ENCODE results near the gene SLC6A13. TPM values are rescaled to one million over a fixed set of nuclear protein-coding genes. Genes with fewer than 3 reads are reported as not detected.
"Not testable (repeated sequence)": the region's sequence is repeated elsewhere in the genome, so short reads cannot be mapped to it uniquely, and the experiment has no call there.

SLC6A13 gene
- total and polyA plus RNA-seq, 4 donors: 0.90 TPM; not detected in 3

DNA sequence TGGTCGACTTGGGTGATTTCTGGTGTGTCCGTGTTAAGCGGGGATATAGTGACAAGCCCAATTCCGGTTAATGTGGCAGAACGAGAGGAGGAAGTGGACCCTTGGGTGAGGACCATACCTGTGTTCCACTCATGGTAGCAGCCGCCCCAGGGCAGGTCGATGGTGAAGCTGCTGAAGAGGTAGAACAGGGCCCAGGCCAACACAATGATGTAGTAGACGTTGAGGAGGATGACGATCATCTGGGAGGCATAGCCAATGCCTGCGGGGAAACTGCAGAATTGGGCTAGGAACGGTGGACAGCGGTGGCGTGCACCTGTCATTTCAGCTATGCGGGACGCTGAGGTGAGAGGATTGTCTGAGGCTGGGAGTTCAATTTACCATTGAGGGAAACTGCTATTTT, 20.1 kb downstream of the SLC6A13 start:
- Histone ChIP-seq H3K27ac (ENCODE audit: low read depth in 1 of 2, low read length in 2 of 2) (no peak overlapping the region), H3K9me3 (ENCODE audit: control insufficient read depth, low read length) (no peaks in the 10 kb centered on the region), H3K27me3 (ENCODE audit: control insufficient read depth in 1 of 2, insufficient read depth in 2 of 2, low read length in 1 of 2) (no peaks in the 10 kb centered on the region), H3K4me1 (ENCODE audit: control insufficient read depth in 1 of 2, insufficient read depth in 2 of 2, low read length in 2 of 2) (no peaks in the 10 kb centered on the region), H3K36me3 (ENCODE audit: control insufficient read depth in 1 of 2, insufficient read depth in 2 of 2, low read length in 1 of 2) (no peaks in the 10 kb centered on the region), H3K4me3 (ENCODE audit: low read length in 2 of 2) (no peak overlapping the region)
- 90 to 91% methylated on average over 15 of the region's 15 CpGs for WGBS, 2 donors
- DNase-seq: no peak
- no peak for ATAC-seq (ENCODE audit: low FRiP score)
- intact Hi-C loops (cut with DNase I): no loop called here

DNA sequence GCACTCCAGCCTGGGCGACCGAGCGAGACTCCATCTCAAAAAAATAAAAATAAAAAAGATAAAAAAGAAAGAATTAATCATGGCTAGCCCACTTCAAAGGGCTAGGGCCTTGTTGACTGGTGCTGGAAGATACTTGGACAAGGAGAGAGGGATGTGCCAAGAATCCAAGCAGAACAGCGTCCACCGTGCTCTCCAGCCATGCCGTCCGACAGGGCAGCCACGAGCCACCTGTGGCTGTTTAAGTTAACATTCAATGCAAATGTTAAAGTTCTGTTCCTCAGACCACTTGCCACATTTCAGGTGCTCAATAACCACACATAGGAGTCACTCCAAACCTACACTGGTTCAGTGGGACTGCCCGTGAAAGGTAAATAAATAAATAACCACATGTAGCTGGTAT, 21.4 kb downstream of the SLC6A13 start:
- Histone ChIP-seq H3K27ac (ENCODE audit: low read depth in 1 of 2, low read length in 2 of 2) (no peak overlapping the region), H3K27me3 (ENCODE audit: control insufficient read depth in 1 of 2, insufficient read depth in 2 of 2, low read length in 1 of 2) (no peaks in the 10 kb centered on the region), H3K4me3 (ENCODE audit: low read length in 2 of 2) (no peak overlapping the region), H3K36me3 (ENCODE audit: control insufficient read depth in 1 of 2, insufficient read depth in 2 of 2, low read length in 1 of 2) (no peaks in the 10 kb centered on the region), H3K4me1 (ENCODE audit: control insufficient read depth in 1 of 2, insufficient read depth in 2 of 2, low read length in 2 of 2) (no peaks in the 10 kb centered on the region), H3K9me3 (ENCODE audit: control insufficient read depth, low read length) (peaks cover 2% of the 10 kb centered on the region)
- ATAC-seq (ENCODE audit: low FRiP score) (no peak), DNase-seq (no peak)
- WGBS, 2 donors: 89 to 91% methylated on average over 9 of the region's 9 CpGs
- intact Hi-C loops (cut with DNase I): no loop called here

DNA sequence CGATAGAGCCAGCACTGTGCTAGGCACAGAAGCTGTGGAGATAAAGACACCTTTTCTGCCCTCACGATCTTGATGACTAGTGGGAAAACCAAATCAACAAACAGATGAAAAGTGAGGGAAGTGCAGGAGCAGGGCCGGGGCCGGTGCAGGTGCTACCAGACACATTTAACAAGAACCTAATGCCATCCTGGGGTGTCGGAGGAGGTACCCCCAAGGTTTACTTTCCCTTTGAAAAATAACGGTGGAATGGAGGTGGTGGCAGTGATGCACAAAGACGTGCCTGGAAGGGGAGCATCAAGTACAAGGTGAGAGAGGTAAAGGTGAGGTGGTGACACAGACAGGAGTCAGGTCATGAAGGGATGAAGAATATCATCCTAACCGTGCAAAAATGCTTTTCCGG, 22.1 kb downstream of the SLC6A13 start:
- no peaks in the 10 kb centered on the region for H3K27me3 ChIP-seq (ENCODE audit: control insufficient read depth in 1 of 2, insufficient read depth in 2 of 2, low read length in 1 of 2)
- 89 to 91% methylated on average over 9 of the region's 9 CpGs for WGBS, 2 donors
- no peaks in the 10 kb centered on the region for H3K4me1 ChIP-seq (ENCODE audit: control insufficient read depth in 1 of 2, insufficient read depth in 2 of 2, low read length in 2 of 2)
- H3K36me3 ChIP-seq (ENCODE audit: control insufficient read depth in 1 of 2, insufficient read depth in 2 of 2, low read length in 1 of 2): no peaks in the 10 kb centered on the region
- ATAC-seq (ENCODE audit: low FRiP score): no peak
- H3K9me3 ChIP-seq (ENCODE audit: control insufficient read depth, low read length): peaks cover 2% of the 10 kb centered on the region
- intact Hi-C loops (cut with DNase I): no loop called here
- no peak overlapping the region for H3K4me3 ChIP-seq (ENCODE audit: low read length in 2 of 2)
- H3K27ac ChIP-seq (ENCODE audit: low read depth in 1 of 2, low read length in 2 of 2): no peak overlapping the region
- no peak for DNase-seq

DNA sequence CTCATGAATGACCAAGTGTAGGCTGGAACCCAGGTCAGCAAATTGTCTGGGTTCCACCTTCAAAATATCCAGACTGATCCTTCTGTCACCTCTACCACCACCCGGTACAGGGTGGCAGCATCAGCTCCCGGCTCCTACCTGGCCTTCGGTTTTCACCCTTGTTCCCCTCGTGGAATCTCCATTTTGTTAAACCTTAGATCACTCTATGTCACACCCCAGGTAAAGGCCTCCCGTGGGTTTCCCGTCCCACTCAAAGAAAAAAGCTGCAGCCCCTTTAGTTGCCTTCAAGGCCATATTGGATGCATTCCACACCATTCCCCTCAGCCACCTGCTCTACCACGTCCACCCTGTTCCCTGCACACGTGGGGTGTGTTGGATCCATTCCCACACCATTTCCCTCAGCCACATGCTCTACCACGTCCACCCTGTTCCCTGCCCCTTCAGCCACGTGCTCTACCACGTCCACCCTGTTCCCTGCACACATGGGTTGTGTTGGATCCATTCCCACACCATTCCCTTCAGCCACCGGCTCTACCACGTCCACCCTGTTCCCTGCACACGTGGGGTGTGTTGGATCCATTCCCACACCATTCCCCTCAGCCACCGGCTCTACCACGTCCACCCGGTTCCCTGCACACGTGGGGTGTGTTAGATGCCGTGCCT, 23.8 kb downstream of the SLC6A13 start:
- H3K36me3 ChIP-seq (ENCODE audit: control insufficient read depth in 1 of 2, insufficient read depth in 2 of 2, low read length in 1 of 2): no peaks in the 10 kb centered on the region
- no peaks in the 10 kb centered on the region for H3K4me1 ChIP-seq (ENCODE audit: control insufficient read depth in 1 of 2, insufficient read depth in 2 of 2, low read length in 2 of 2)
- no peak overlapping the region for H3K4me3 ChIP-seq (ENCODE audit: low read length in 2 of 2)
- WGBS, 2 donors: 67 to 86% methylated on average over 18 to 19 of the region's 19 CpGs
- H3K27ac ChIP-seq (ENCODE audit: low read depth in 1 of 2, low read length in 2 of 2): no peak overlapping the region
- intact Hi-C loops (cut with DNase I): no loop called here
- H3K27me3 ChIP-seq (ENCODE audit: control insufficient read depth in 1 of 2, insufficient read depth in 2 of 2, low read length in 1 of 2): no peaks in the 10 kb centered on the region
- ATAC-seq (ENCODE audit: low FRiP score) (no peak), DNase-seq (no peak)
- peaks cover 2% of the 10 kb centered on the region for H3K9me3 ChIP-seq (ENCODE audit: control insufficient read depth, low read length)

DNA sequence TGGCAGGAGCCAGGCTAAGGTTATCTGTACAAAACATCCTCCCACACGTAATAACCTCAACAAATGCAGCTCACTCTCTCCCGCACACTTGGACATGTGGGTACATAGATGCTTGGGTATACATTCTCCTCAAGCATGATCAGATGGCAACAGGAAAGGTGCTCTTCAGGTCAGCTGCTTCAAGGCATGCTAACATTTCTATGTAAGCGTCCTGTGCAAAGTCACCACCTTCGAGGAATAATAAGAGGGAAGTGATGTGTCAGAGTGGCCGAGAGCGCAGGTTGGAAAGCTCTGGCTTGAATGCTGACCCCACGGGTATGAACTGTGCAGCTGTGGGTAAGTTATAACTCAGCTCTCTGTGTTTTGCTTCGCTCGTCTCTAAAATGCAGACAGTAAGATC, 24.5 kb downstream of the SLC6A13 start:
- H3K27me3 ChIP-seq (ENCODE audit: control insufficient read depth in 1 of 2, insufficient read depth in 2 of 2, low read length in 1 of 2): no peaks in the 10 kb centered on the region
- whole genome bisulfite sequencing, 2 donors: 81 to 86% methylated on average over 9 of the region's 9 CpGs
- DNase-seq (no peak), ATAC-seq (ENCODE audit: low FRiP score) (no peak)
- H3K9me3 ChIP-seq (ENCODE audit: control insufficient read depth, low read length): peaks cover 2% of the 10 kb centered on the region
- no peak overlapping the region for H3K27ac ChIP-seq (ENCODE audit: low read depth in 1 of 2, low read length in 2 of 2)
- intact Hi-C loops (cut with DNase I): no loop called here
- no peaks in the 10 kb centered on the region for H3K36me3 ChIP-seq (ENCODE audit: control insufficient read depth in 1 of 2, insufficient read depth in 2 of 2, low read length in 1 of 2)
- H3K4me3 ChIP-seq (ENCODE audit: low read length in 2 of 2): no peak overlapping the region
- H3K4me1 ChIP-seq (ENCODE audit: control insufficient read depth in 1 of 2, insufficient read depth in 2 of 2, low read length in 2 of 2): no peaks in the 10 kb centered on the region

DNA sequence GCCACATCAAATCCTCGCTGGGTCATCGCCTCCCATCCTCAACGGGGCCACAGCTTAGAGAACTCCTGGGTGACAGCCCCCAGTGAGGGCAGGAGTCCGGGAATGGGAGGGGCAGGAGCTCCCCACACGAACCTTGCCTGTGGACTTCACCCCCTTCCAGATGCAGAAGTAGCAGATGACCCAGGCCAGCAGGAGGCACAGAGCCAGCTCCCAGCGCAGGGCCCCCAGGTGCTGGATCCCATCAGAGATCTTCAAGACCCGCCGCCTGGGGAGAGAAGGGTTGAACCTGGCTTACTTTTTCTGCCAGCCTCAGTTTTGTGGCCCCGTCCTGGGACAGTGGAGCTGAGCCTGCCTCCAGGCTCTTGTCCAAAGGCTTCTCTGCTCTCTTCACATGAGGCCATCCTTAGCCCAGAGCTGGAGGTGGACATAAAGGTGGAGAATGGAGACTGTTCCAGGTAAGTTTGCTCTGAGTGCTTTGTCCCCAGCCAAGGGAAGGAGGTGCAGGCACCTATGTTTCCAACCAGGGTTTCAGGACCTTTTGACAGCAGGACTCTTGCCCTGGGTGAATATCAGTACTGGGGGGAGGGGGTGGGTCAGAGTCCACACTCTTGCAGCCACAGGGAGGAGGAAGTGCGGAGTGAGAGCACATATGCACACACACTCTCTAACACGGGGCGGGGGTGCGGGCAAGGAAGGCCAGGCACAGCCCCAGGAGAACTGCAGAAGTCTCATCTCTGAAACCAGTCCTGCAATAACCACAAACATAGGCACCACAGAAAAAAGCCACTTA, 25.4 kb downstream of the SLC6A13 start:
- H3K4me1 ChIP-seq (ENCODE audit: control insufficient read depth in 1 of 2, insufficient read depth in 2 of 2, low read length in 2 of 2): no peaks in the 10 kb centered on the region
- no peak overlapping the region for H3K4me3 ChIP-seq (ENCODE audit: low read length in 2 of 2)
- H3K27ac ChIP-seq (ENCODE audit: low read depth in 1 of 2, low read length in 2 of 2): no peak overlapping the region
- H3K36me3 ChIP-seq (ENCODE audit: control insufficient read depth in 1 of 2, insufficient read depth in 2 of 2, low read length in 1 of 2): no peaks in the 10 kb centered on the region
- DNase-seq (no peak), ATAC-seq (ENCODE audit: low FRiP score) (no peak)
- 89% methylated on average over 13 of the region's 13 CpGs for WGBS, 2 donors
- intact Hi-C loops (cut with DNase I): no loop called here
- H3K9me3 ChIP-seq (ENCODE audit: control insufficient read depth, low read length): peaks cover 2% of the 10 kb centered on the region
- no peaks in the 10 kb centered on the region for H3K27me3 ChIP-seq (ENCODE audit: control insufficient read depth in 1 of 2, insufficient read depth in 2 of 2, low read length in 1 of 2)

DNA sequence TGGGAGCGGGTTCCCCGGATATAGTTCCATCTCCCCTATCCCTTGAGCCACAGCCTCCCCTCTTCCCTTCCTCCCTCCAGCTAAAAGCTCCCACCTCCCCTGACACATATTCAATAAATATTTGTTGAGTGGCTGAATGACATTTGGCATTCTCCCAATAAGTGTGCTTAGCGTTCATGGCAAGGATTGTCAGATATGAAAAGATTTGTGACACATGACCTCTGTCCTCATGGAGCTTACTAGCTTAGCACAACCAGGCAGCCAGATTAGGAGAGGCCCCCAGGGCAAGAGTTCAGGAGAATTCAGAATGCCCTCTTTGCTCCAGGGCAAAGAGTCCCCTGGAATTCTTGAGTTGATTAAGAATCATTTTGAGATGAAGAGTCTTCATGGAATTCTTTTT, 26.2 kb downstream of the SLC6A13 start:
- H3K27ac ChIP-seq (ENCODE audit: low read depth in 1 of 2, low read length in 2 of 2): no peak overlapping the region
- no peak overlapping the region for H3K4me3 ChIP-seq (ENCODE audit: low read length in 2 of 2)
- no peaks in the 10 kb centered on the region for H3K4me1 ChIP-seq (ENCODE audit: control insufficient read depth in 1 of 2, insufficient read depth in 2 of 2, low read length in 2 of 2)
- no peaks in the 10 kb centered on the region for H3K27me3 ChIP-seq (ENCODE audit: control insufficient read depth in 1 of 2, insufficient read depth in 2 of 2, low read length in 1 of 2)
- DNase-seq (no peak), ATAC-seq (ENCODE audit: low FRiP score) (no peak)
- WGBS, 2 donors: 63 to 69% methylated on average over 3 of the region's 3 CpGs
- intact Hi-C loops (cut with DNase I): no loop called here
- H3K36me3 ChIP-seq (ENCODE audit: control insufficient read depth in 1 of 2, insufficient read depth in 2 of 2, low read length in 1 of 2): no peaks in the 10 kb centered on the region
- H3K9me3 ChIP-seq (ENCODE audit: control insufficient read depth, low read length): peaks cover 2% of the 10 kb centered on the region

DNA sequence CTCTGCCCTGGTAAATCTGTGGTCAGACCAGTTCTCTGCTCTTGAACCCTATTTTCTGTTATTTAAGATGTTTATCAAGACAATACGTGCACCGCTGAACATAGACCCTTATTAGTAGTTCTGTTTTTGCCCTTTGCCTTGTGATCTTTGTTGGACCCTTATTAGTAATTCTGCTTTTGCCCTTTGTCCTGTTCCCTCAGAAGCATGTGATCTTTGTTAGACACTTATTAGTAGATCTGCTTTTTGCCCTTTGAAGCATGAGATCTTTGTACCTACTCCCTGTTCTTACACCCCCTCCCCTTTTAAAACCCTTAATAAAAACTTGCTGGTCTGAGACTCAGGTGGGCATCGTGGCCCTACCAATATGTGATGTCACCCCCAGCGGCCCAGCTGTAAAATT, 26.7 kb downstream of the SLC6A13 start:
- H3K27ac ChIP-seq (ENCODE audit: low read depth in 1 of 2, low read length in 2 of 2); H3K27me3 ChIP-seq (ENCODE audit: control insufficient read depth in 1 of 2, insufficient read depth in 2 of 2, low read length in 1 of 2); ATAC-seq (ENCODE audit: low FRiP score); H3K4me3 ChIP-seq (ENCODE audit: low read length in 2 of 2); H3K36me3 ChIP-seq (ENCODE audit: control insufficient read depth in 1 of 2, insufficient read depth in 2 of 2, low read length in 1 of 2); DNase-seq; H3K9me3 ChIP-seq (ENCODE audit: control insufficient read depth, low read length); H3K4me1 ChIP-seq (ENCODE audit: control insufficient read depth in 1 of 2, insufficient read depth in 2 of 2, low read length in 2 of 2); intact Hi-C loops (cut with DNase I): not testable (repeated sequence)
- 81 to 88% methylated on average over 4 of the region's 4 CpGs for WGBS, 2 donors

DNA sequence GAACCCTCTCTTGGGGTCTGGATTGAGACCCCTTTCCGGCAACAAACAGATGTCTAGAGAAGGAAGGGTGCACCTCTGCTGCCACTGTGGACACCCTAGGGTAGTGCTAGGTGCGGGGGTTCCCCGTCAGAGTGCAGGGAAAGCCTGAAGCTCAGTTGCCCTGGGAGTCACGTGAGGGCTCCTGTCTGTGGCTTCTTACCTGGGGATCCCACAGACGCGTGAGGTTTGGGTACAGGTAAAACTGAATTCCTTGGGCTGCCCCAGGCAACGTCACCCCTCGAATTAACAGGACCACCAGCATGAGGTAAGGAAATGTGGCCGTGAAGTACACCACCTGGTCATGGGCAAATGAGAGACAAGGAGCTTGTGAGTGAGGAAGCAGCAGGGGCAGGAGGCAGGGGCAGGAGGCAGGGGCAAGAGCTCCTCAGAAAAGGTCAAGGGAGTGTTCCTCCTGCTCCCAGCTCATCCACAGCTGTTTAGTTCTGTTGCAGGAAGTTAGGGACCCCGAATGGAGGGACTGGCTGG, 27.7 kb downstream of the SLC6A13 start:
- Histone ChIP-seq H3K4me1 (ENCODE audit: control insufficient read depth in 1 of 2, insufficient read depth in 2 of 2, low read length in 2 of 2) (no peaks in the 10 kb centered on the region), H3K36me3 (ENCODE audit: control insufficient read depth in 1 of 2, insufficient read depth in 2 of 2, low read length in 1 of 2) (no peaks in the 10 kb centered on the region), H3K4me3 (ENCODE audit: low read length in 2 of 2) (no peak overlapping the region), H3K9me3 (ENCODE audit: control insufficient read depth, low read length) (peaks cover 2% of the 10 kb centered on the region), H3K27ac (ENCODE audit: low read depth in 1 of 2, low read length in 2 of 2) (no peak overlapping the region), H3K27me3 (ENCODE audit: control insufficient read depth in 1 of 2, insufficient read depth in 2 of 2, low read length in 1 of 2) (no peaks in the 10 kb centered on the region)
- DNase-seq (no peak), ATAC-seq (ENCODE audit: low FRiP score) (no peak)
- intact Hi-C loops (cut with DNase I): no loop called here
- 95% methylated on average over 10 of the region's 10 CpGs for WGBS, 2 donors

All from aorta (tissue), 5 donors.